NCI-H446 treated with DMSO at 0.1 percent for 48 hours (cell line): ENCODE data around the gene S100A14.
"Not testable (repeated sequence)": the region's sequence is repeated elsewhere in the genome, so short reads cannot be mapped to it uniquely, and the experiment has no call there.

Experiments
- DNase-seq: peaks from one replicate; lab custom pipeline; 2025; lab: John Stamatoyannopoulos, UW

The S100A14 gene

GRCh38 chr1:153586347-153586746 is 29.8 kb downstream of the S100A14 start:
- DNase-seq = no peak

GRCh38 chr1:153585006-153585405 is 31.1 kb downstream of the S100A14 start:
- no peak for DNase-seq

- DNase-seq = no peak
Observed at GRCh38 chr1:153583976-153584375, 32.1 kb downstream of the S100A14 start.

- not testable (repeated sequence) for DNase-seq
Observed at GRCh38 chr1:153583514-153583913, 32.6 kb downstream of the S100A14 start.

- not testable (repeated sequence) for DNase-seq
Observed at GRCh38 chr1:153582836-153583235, 33.3 kb downstream of the S100A14 start.

GRCh38 chr1:153578936-153579335 is 37.2 kb downstream of the S100A14 start:
- no peak for DNase-seq

GRCh38 chr1:153578490-153578889 is 37.6 kb downstream of the S100A14 start:
- DNase-seq = no peak

- DNase-seq = no peak
Observed at GRCh38 chr1:153577624-153578051, 38.5 kb downstream of the S100A14 start.

GRCh38 chr1:153577138-153577537 is 39.0 kb downstream of the S100A14 start:
- DNase-seq = no peak

- not testable (repeated sequence) for DNase-seq
Observed at GRCh38 chr1:153575497-153575896, 40.6 kb downstream of the S100A14 start.

GRCh38 chr1:153575081-153575491 is 41.0 kb downstream of the S100A14 start:
- not testable (repeated sequence) for DNase-seq

- no peak for DNase-seq
Observed at GRCh38 chr1:153573351-153573750, 42.8 kb downstream of the S100A14 start.

- DNase-seq = peak; percentile 47
Observed at GRCh38 chr1:153572569-153573015, 43.5 kb downstream of the S100A14 start.

GRCh38 chr1:153571706-153572105 is 44.4 kb downstream of the S100A14 start:
- no peak for DNase-seq

- no peak for DNase-seq
Observed at GRCh38 chr1:153570874-153571273, 45.3 kb downstream of the S100A14 start.

- DNase-seq = no peak
Observed at GRCh38 chr1:153569465-153569864, 46.7 kb downstream of the S100A14 start.

GRCh38 chr1:153568367-153569099 is 47.6 kb downstream of the S100A14 start:
- DNase-seq = peak; percentile 83

GRCh38 chr1:153567621-153568366 is 48.3 kb downstream of the S100A14 start:
- DNase-seq = peak; percentile 36

- peak; percentile 99 for DNase-seq
Observed at GRCh38 chr1:153566414-153567371, 49.4 kb downstream of the S100A14 start.

- DNase-seq = peak; percentile 93
Observed at GRCh38 chr1:153565529-153566374, 50.4 kb downstream of the S100A14 start, which contains the start of gene S100A2. Gene S100A2 (minus strand): TSS chr1:153565844. CDS start chr1:153563877, 1,967 bp downstream.
